ENCODE measurements around the gene VGLL4. TPM values are rescaled to one million over a fixed set of nuclear protein-coding genes. Genes with fewer than 3 reads are reported as not detected.

VGLL4 gene
- total RNA-seq, 5 donors from 2014 or later (not counting 1 experiment from before 2014, with no cell fraction given): 24.7 to 33.4 (median 28.4) TPM

DNA sequence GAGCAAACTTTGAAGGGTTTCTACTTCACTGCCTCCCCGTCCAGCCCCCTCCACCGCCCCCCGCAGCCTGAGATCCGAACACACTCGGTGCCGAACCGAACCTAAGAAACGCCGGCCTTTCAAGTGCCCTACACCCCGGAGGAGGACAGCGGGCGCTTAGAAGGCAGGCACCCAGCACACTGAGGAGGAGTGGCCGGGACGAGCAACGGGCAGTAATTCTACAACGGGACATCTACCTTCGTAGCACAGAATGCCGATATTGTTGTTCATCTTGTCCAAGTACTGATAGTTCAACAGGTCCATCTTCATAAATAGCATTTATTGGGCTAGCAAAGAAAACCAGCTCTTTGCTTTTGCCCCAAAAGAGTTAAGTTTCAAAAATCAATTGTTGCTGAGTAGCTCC is 513 bp downstream of the VGLL4 start:
- WGBS (ENCODE audit: insufficient coverage): under 1% methylated on average over 17 of the region's 18 CpGs
- H3K27ac ChIP-seq (ENCODE audit: low read length): peak overlapping the region; percentile 76
- H3K36me3 ChIP-seq (ENCODE audit: control insufficient read depth in 2 of 2, extremely low read depth in 1 of 2, insufficient read depth in 1 of 2, low read length in 1 of 2): no peaks in the 10 kb centered on the region
- no peaks in the 10 kb centered on the region for H3K9me3 ChIP-seq
- H3K4me1 ChIP-seq (ENCODE audit: control insufficient read depth in 1 of 2, extremely low read depth in 1 of 2, insufficient read depth in 2 of 2, low read length in 2 of 2): peaks cover 22 to 30% of the 10 kb centered on the region in 2 experiments
- no peaks in the 10 kb centered on the region for H3K36me3 Mint-ChIP-seq
- peak overlapping the region; percentile 93 to 100 (median 94) for H3K4me3 Mint-ChIP-seq
- peak overlapping the region; percentile 67 to 94 for H3K4me3 ChIP-seq (ENCODE audit: control insufficient read depth in 1 of 2, extremely low read depth in 1 of 2, low read length in 1 of 2)
- peak overlapping the region; percentile 96 to 97 for H3K27ac Mint-ChIP-seq
- ChIA-PET POLR2A (interaction anchor here in 1 of 2 donors (1.3 kb wide), 1 partner anchor 9 kb away, joined by 4 read pairs; no protein-coding TSS in a partner anchor), CTCF (interaction anchor here in 1 of 2 donors (0.8 to 1.7 kb wide), 3 partner anchors 8 to 264 kb away, joined by 3 to 8 read pairs (median 5); no protein-coding TSS in a partner anchor)
- H3K27me3 Mint-ChIP-seq: no peaks in the 10 kb centered on the region
- peak in 13 of 35 experiments; percentile 4 to 31 (median 16) for DNase-seq
- peaks cover 39 to 46% (median 42%) of the 10 kb centered on the region in 3 donors for H3K4me1 Mint-ChIP-seq
- ATAC-seq (replicated peaks in 1 of 4): peak; percentile 18 to 31 (median 26)
- H3K27me3 ChIP-seq (replicated peaks in 1 of 2; ENCODE audit: control insufficient read depth in 2 of 2, extremely low read depth in 1 of 2, insufficient read depth in 2 of 2, low read length in 1 of 2): no peaks in the 10 kb centered on the region
- no peaks in the 10 kb centered on the region for H3K9me3 Mint-ChIP-seq

GRCh38 chr3:11642431-11643191 is 1.1 kb downstream of the VGLL4 start:
- peak overlapping the region; percentile 67 to 94 for H3K4me3 ChIP-seq (ENCODE audit: control insufficient read depth in 1 of 2, extremely low read depth in 1 of 2, low read length in 1 of 2)
- H3K9me3 ChIP-seq: no peaks in the 10 kb centered on the region
- peak; percentile 39 to 81 (median 62) for DNase-seq
- Mint-ChIP-seq H3K4me1 (peaks cover 45 to 52% (median 48%) of the 10 kb centered on the region in 3 donors), H3K9me3 (no peaks in the 10 kb centered on the region), H3K4me3 (peak overlapping the region; percentile 93 to 100 (median 94)), H3K36me3 (no peaks in the 10 kb centered on the region), H3K27me3 (no peaks in the 10 kb centered on the region), H3K27ac (peak overlapping the region; percentile 96 to 97)
- H3K27ac ChIP-seq (ENCODE audit: low read length): peak overlapping the region; percentile 76
- ChIA-PET POLR2A (interaction anchor here in 1 of 2 donors (1.3 kb wide), 1 partner anchor 8 kb away, joined by 4 read pairs; no protein-coding TSS in a partner anchor), CTCF (interaction anchor here in 1 of 2 donors (0.8 to 1.7 kb wide), 3 partner anchors 8 to 263 kb away, joined by 3 to 8 read pairs (median 5); no protein-coding TSS in a partner anchor)
- peak; percentile 77 to 80 (median 78) for ATAC-seq (replicated peaks in 1 of 4)
- WGBS (ENCODE audit: insufficient coverage): 0% methylated on average over 37 of the region's 44 CpGs
- no peaks in the 10 kb centered on the region for H3K27me3 ChIP-seq (replicated peaks in 1 of 2; ENCODE audit: control insufficient read depth in 2 of 2, extremely low read depth in 1 of 2, insufficient read depth in 2 of 2, low read length in 1 of 2)
- peaks cover 28 to 33% of the 10 kb centered on the region in 2 experiments for H3K4me1 ChIP-seq (ENCODE audit: control insufficient read depth in 1 of 2, extremely low read depth in 1 of 2, insufficient read depth in 2 of 2, low read length in 2 of 2)
- no peaks in the 10 kb centered on the region for H3K36me3 ChIP-seq (ENCODE audit: control insufficient read depth in 2 of 2, extremely low read depth in 1 of 2, insufficient read depth in 1 of 2, low read length in 1 of 2)

DNA sequence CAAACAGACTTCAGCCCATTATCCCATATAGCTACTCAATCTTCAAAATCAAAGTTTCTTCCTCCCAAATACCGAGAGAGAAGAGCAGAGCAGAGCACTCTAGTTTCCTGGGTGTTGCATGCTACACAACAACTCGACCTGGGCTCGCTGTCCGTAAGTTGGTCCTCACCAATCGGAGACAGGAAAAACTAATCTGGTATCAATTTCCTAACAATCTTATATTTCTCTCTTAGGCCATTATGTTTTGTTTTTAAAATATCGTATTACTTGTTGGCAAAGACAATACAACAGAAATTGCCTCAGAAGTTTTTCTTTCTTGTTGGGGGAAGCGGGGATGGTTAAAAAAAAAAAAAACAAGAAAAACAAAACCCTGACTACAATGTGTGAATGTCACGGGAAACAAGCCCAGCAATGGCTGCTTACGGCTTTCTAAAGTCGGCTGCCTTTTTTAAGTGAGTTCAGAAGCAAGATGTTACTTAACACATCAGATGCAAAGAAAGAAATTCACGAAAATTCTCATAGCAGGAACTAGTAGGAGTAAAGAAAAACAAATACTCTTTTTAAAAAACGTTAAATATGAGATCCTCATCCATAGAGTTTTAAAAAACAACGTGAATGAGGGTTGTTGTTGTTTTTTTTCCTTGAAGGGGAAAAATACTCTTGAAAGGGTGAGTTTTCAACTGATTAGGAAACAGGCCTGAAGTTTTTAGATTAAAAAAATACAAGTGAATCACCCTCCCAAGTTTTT is 1.9 kb downstream of the VGLL4 start:
- peak overlapping the region; percentile 93 to 100 (median 94) for H3K4me3 Mint-ChIP-seq
- peak overlapping the region; percentile 96 to 97 for H3K27ac Mint-ChIP-seq
- no peaks in the 10 kb centered on the region for H3K36me3 ChIP-seq (ENCODE audit: control insufficient read depth in 2 of 2, extremely low read depth in 1 of 2, insufficient read depth in 1 of 2, low read length in 1 of 2)
- peak overlapping the region; percentile 76 for H3K27ac ChIP-seq (ENCODE audit: low read length)
- ChIA-PET POLR2A (interaction anchor here in 1 of 2 donors (0.7 kb wide), 1 partner anchor 17 kb away, joined by 5 read pairs; no protein-coding TSS in a partner anchor), CTCF (interaction anchor here in 1 of 2 donors (0.7 to 1.1 kb wide), 4 partner anchors 9 to 22 kb away, joined by 3 to 8 read pairs (median 4); no protein-coding TSS in a partner anchor)
- WGBS (ENCODE audit: insufficient coverage): 0% methylated on average over 1 of the region's 13 CpGs
- H3K36me3 Mint-ChIP-seq: no peaks in the 10 kb centered on the region
- H3K27me3 Mint-ChIP-seq: no peaks in the 10 kb centered on the region
- DNase-seq: peak in 17 of 35 experiments; percentile 9 to 66 (median 20)
- no peaks in the 10 kb centered on the region for H3K9me3 ChIP-seq
- H3K27me3 ChIP-seq (replicated peaks in 1 of 2; ENCODE audit: control insufficient read depth in 2 of 2, extremely low read depth in 1 of 2, insufficient read depth in 2 of 2, low read length in 1 of 2): no peaks in the 10 kb centered on the region
- ATAC-seq (replicated peaks in 1 of 4): peak in 1 of 4 experiments; percentile 24
- peak overlapping the region; percentile 67 to 94 for H3K4me3 ChIP-seq (ENCODE audit: control insufficient read depth in 1 of 2, extremely low read depth in 1 of 2, low read length in 1 of 2)
- H3K9me3 Mint-ChIP-seq: no peaks in the 10 kb centered on the region
- peaks cover 33 to 34% of the 10 kb centered on the region in 2 experiments for H3K4me1 ChIP-seq (ENCODE audit: control insufficient read depth in 1 of 2, extremely low read depth in 1 of 2, insufficient read depth in 2 of 2, low read length in 2 of 2)
- peaks cover 53 to 59% (median 56%) of the 10 kb centered on the region in 3 donors for H3K4me1 Mint-ChIP-seq

GRCh38 chr3:11641316-11641682 is 2.4 kb downstream of the VGLL4 start:
- Histone ChIP-seq H3K27me3 (replicated peaks in 1 of 2; ENCODE audit: control insufficient read depth in 2 of 2, extremely low read depth in 1 of 2, insufficient read depth in 2 of 2, low read length in 1 of 2) (no peaks in the 10 kb centered on the region), H3K36me3 (ENCODE audit: control insufficient read depth in 2 of 2, extremely low read depth in 1 of 2, insufficient read depth in 1 of 2, low read length in 1 of 2) (no peaks in the 10 kb centered on the region), H3K9me3 (no peaks in the 10 kb centered on the region), H3K27ac (ENCODE audit: low read length) (peak overlapping the region; percentile 76), H3K4me3 (ENCODE audit: control insufficient read depth in 1 of 2, extremely low read depth in 1 of 2, low read length in 1 of 2) (peak overlapping the region; percentile 67 to 94), H3K4me1 (ENCODE audit: control insufficient read depth in 1 of 2, extremely low read depth in 1 of 2, insufficient read depth in 2 of 2, low read length in 2 of 2) (peaks cover 33 to 39% of the 10 kb centered on the region in 2 experiments)
- DNase-seq (no peak), ATAC-seq (replicated peaks in 1 of 4) (no peak)
- CTCF ChIA-PET: interaction anchor here (0.6 to 1.1 kb wide), 8 partner anchors 10 to 424 kb away, joined by 3 to 8 read pairs (median 3); no protein-coding TSS in a partner anchor
- no peaks in the 10 kb centered on the region for H3K27me3 Mint-ChIP-seq
- H3K4me1 Mint-ChIP-seq: peaks cover 58 to 65% (median 61%) of the 10 kb centered on the region in 3 donors
- H3K36me3 Mint-ChIP-seq: no peaks in the 10 kb centered on the region
- 0% methylated on average over 1 of the region's 2 CpGs for WGBS (ENCODE audit: insufficient coverage)
- POLR2A ChIA-PET: interaction anchor here in 1 of 2 donors (0.7 kb wide), 1 partner anchor 17 kb away, joined by 5 read pairs; no protein-coding TSS in a partner anchor
- peak overlapping the region; percentile 96 to 97 for H3K27ac Mint-ChIP-seq
- peak overlapping the region; percentile 93 to 100 (median 94) for H3K4me3 Mint-ChIP-seq
- no peaks in the 10 kb centered on the region for H3K9me3 Mint-ChIP-seq

- H3K36me3 ChIP-seq (ENCODE audit: control insufficient read depth in 2 of 2, extremely low read depth in 1 of 2, insufficient read depth in 1 of 2, low read length in 1 of 2): no peaks in the 10 kb centered on the region
- Mint-ChIP-seq H3K9me3 (no peaks in the 10 kb centered on the region), H3K36me3 (no peaks in the 10 kb centered on the region), H3K4me1 (peaks cover 70 to 76% (median 73%) of the 10 kb centered on the region in 3 donors), H3K4me3 (peak overlapping the region; percentile 43 to 100 (median 93)), H3K27me3 (no peaks in the 10 kb centered on the region), H3K27ac (peak overlapping the region; percentile 17 to 97)
- H3K4me1 ChIP-seq (ENCODE audit: control insufficient read depth in 1 of 2, extremely low read depth in 1 of 2, insufficient read depth in 2 of 2, low read length in 2 of 2): peaks cover 33 to 51% of the 10 kb centered on the region in 2 experiments
- ATAC-seq (replicated peaks in 1 of 4) (no peak), DNase-seq (no peak)
- POLR2A ChIA-PET: no interaction called here
- no peaks in the 10 kb centered on the region for H3K27me3 ChIP-seq (replicated peaks in 1 of 2; ENCODE audit: control insufficient read depth in 2 of 2, extremely low read depth in 1 of 2, insufficient read depth in 2 of 2, low read length in 1 of 2)
- H3K4me3 ChIP-seq (ENCODE audit: control insufficient read depth in 1 of 2, extremely low read depth in 1 of 2, low read length in 1 of 2): no peak overlapping the region
- H3K27ac ChIP-seq (ENCODE audit: low read length): no peak overlapping the region
- 100% methylated on average over 1 of the region's 9 CpGs for WGBS (ENCODE audit: insufficient coverage)
- no peaks in the 10 kb centered on the region for H3K9me3 ChIP-seq
- CTCF ChIA-PET: interaction anchor here in 1 of 2 donors (0.7 kb wide), 1 partner anchor 349 kb away, joined by 3 read pairs; no protein-coding TSS in a partner anchor
Observed at GRCh38 chr3:11640009-11640673, 3.6 kb downstream of the VGLL4 start.
